GM23338 (cell line): ENCODE results near the gene GABRB3. TPM values are rescaled to one million over a fixed set of nuclear protein-coding genes. Genes with fewer than 3 reads are reported as not detected.

Experiments
- ATAC-seq: fragments of 200-7000 bp; cut with Tn5 transposase; 3 replicates; pipeline ENCODE4 v1.9.1; 2020
- DNase-seq: peaks from one replicate; pipeline ENCODE4 v3.0.0-alpha.2; 2015; ENCODE audit warnings: low spot score
- H2AFZ ChIP-seq: fragments of 200-600 bp; sonication (generic); 2 replicates; pipeline ENCODE4 v1.8.0; 2016; ENCODE audit warnings: antibody characterized with exemption, mild to moderate bottlenecking, moderate library complexity
- H3F3A ChIP-seq: fragments of 200-600 bp; sonication (generic); replicated peaks from 2 replicates; pipeline ENCODE4 v1.8.0; 2017; ENCODE audit warnings: antibody characterized with exemption, mixed run types, low read depth
- H3K27ac ChIP-seq: fragments of 200-600 bp; sonication (generic); 2 replicates; pipeline ENCODE4 v1.6.1; 2016; ENCODE audit warnings: low read depth
- H3K27me3 ChIP-seq: fragments of 200-600 bp; sonication (generic); 2 replicates; pipeline ENCODE4 v1.8.0; 2016; ENCODE audit warnings: mild to moderate bottlenecking, mixed run types, moderate library complexity; ENCODE audit not compliant: insufficient read depth
- H3K36me3 ChIP-seq: fragments of 200-600 bp; sonication (generic); 2 replicates; pipeline ENCODE4 v1.8.0; 2016; ENCODE audit warnings: mild to moderate bottlenecking; ENCODE audit not compliant: insufficient read depth
- H3K4me1 ChIP-seq: fragments of 200-600 bp; sonication (generic); 2 replicates; pipeline ENCODE4 v1.8.0; 2016; ENCODE audit warnings: mild to moderate bottlenecking, moderate library complexity; ENCODE audit not compliant: insufficient read depth
- H3K4me2 ChIP-seq: fragments of 200-600 bp; sonication (generic); 2 replicates; pipeline ENCODE4 v1.7.1; 2017; ENCODE audit warnings: mixed run types
- H3K4me3 ChIP-seq: fragments of 200-600 bp; sonication (generic); 2 replicates; pipeline ENCODE4 v1.6.1; 2016; ENCODE audit warnings: mixed run types
- H3K79me2 ChIP-seq: fragments of 200-600 bp; sonication (generic); replicated peaks from 2 replicates; pipeline ENCODE4 v1.8.0; 2017; ENCODE audit warnings: mild to moderate bottlenecking; ENCODE audit not compliant: insufficient read depth
- H3K9me2 ChIP-seq: fragments of 200-600 bp; sonication (generic); 2 replicates; pipeline ENCODE4 v1.8.0; 2017; ENCODE audit not compliant: insufficient read depth
- H4K20me1 ChIP-seq: fragments of 200-600 bp; sonication (generic); replicated peaks from 2 replicates; pipeline ENCODE4 v1.8.0; 2017; ENCODE audit warnings: mild to moderate bottlenecking; ENCODE audit not compliant: insufficient read depth
- H3K27ac Mint-ChIP-seq: 2 replicates; pipeline ENCODE4 v1.8.0; 2020; ENCODE audit warnings: inconsistent platforms, mild to moderate bottlenecking, moderate library complexity, mixed read lengths
- H3K27me3 Mint-ChIP-seq: 3 replicates; pipeline ENCODE4 v1.8.0; 2022; ENCODE audit warnings: low read depth, mild to moderate bottlenecking, moderate library complexity, mixed read lengths, inconsistent platforms; ENCODE audit not compliant: insufficient read depth, poor library complexity
- H3K36me3 Mint-ChIP-seq: 3 replicates; pipeline ENCODE4 v1.8.0; 2021; ENCODE audit warnings: low read depth, mild to moderate bottlenecking, inconsistent platforms, moderate library complexity, mixed read lengths
- H3K4me1 Mint-ChIP-seq: 3 replicates; pipeline ENCODE4 v1.8.0; 2020; ENCODE audit warnings: mild to moderate bottlenecking, inconsistent platforms, mixed read lengths
- H3K4me3 Mint-ChIP-seq: 3 replicates; pipeline ENCODE4 v1.8.0; 2021; ENCODE audit warnings: moderate library complexity, mild to moderate bottlenecking, inconsistent platforms, mixed read lengths
- H3K9me3 Mint-ChIP-seq: 3 replicates; pipeline ENCODE4 v1.8.0; 2020; ENCODE audit warnings: moderate library complexity, mild to moderate bottlenecking, inconsistent platforms, mixed read lengths
- CTCF ChIP-seq, 2 experiments: fragments of 200-600 bp in 1 of 2; sonication (generic) in 1 of 2; conservative IDR thresholded peaks; 2 replicates each; pipeline versions ENCODE4 v1.5.1 to v1.6.1; 2016 to 2017; ENCODE audit warnings: antibody characterized with exemption in 2 of 2, low read depth in 2 of 2, mild to moderate bottlenecking in 2 of 2, moderate library complexity in 1 of 2
- EZH2phosphoT487 ChIP-seq: fragments of 200-600 bp; sonication (generic); IDR thresholded peaks from one replicate; pipeline ENCODE4 v1.8.1; 2018; ENCODE audit warnings: antibody characterized with exemption; ENCODE audit not compliant: unreplicated experiment
- REST ChIP-seq: IDR thresholded peaks from one replicate; pipeline ENCODE4 v1.6.1; 2018; ENCODE audit warnings: antibody characterized with exemption; ENCODE audit not compliant: unreplicated experiment
- STAT1 ChIP-seq: IDR thresholded peaks from one replicate; pipeline ENCODE4 v1.6.1; 2016; ENCODE audit warnings: antibody characterized with exemption; ENCODE audit not compliant: unreplicated experiment
- ZNF462 ChIP-seq: fragments of 250-450 bp; sonication (Bioruptor Pico); IDR thresholded peaks from 2 replicates; pipeline ENCODE4 v1.5.0; 2020; ENCODE audit warnings: mild to moderate bottlenecking, moderate library complexity
- polyA plus RNA-seq: library from polyadenylated mRNA; unstranded; fragments of >200 nt; fragmentation: Nextera tagmentation; extraction: Ambion mirVana; gene quantifications from 2 replicates; pipeline ENCODE4 v1.2.1, GENCODE V29; 2016
- total RNA-seq: library from RNA; depleted of rRNA; stranded (reverse); fragments of >200 nt; shearing (Covaris generic); gene quantifications from 2 replicates; pipeline ENCODE4 v1.2.3, GENCODE V29; 2014

The GABRB3 gene
- total and polyA plus RNA-seq, 2 experiments from 2014 or later: 56.5 to 131 TPM

GRCh38 chr15:26729030-26729429, 43.8 kb downstream of the GABRB3 start:
- Histone ChIP-seq H2AFZ (no peak overlapping the region), H3K79me2 (peaks cover 100% of the 10 kb centered on the region), H3K4me1 (peaks cover 36% of the 10 kb centered on the region), H3K4me3 (no peak overlapping the region), H4K20me1 (peaks cover 18% of the 10 kb centered on the region), H3K4me2 (no peak overlapping the region), H3F3A (no peaks in the 10 kb centered on the region; the same call in 1 of the 2 replicates), H3K27me3 (no peaks in the 10 kb centered on the region), H3K9me2 (0 out of 2 replicates have a peak, but pooled peaks cover 5% of the 10 kb centered on the region), H3K27ac (no peak overlapping the region), H3K36me3 (peaks cover 12% of the 10 kb centered on the region)
- Mint-ChIP-seq H3K36me3 (peaks cover 33% of the 10 kb centered on the region), H3K9me3 (peaks cover 20% of the 10 kb centered on the region), H3K27ac (peak overlapping the region; percentile 36; the same call in 1 of the 2 replicates), H3K4me3 (no peak overlapping the region), H3K27me3 (no peaks in the 10 kb centered on the region), H3K4me1 (peaks cover 61% of the 10 kb centered on the region)
- ATAC-seq (peak; percentile 62), DNase-seq (no peak)
- no peak for TF ChIP-seq EZH2phosphoT487
- peak in 1 of 2 experiments; percentile 53; a peak in 2 of 4 replicates for TF ChIP-seq CTCF (conservative IDR thresholded peaks at IDR 0.05; ENCODE audit: low read depth in 2 of 2)

GRCh38 chr15:26724381-26725150, 48.3 kb downstream of the GABRB3 start:
- Histone ChIP-seq H3K27ac (no peak overlapping the region), H3K4me2 (no peak overlapping the region), H3K4me1 (peaks cover 63% of the 10 kb centered on the region), H3K4me3 (no peak overlapping the region), H3K9me2 (no peaks in the 10 kb centered on the region), H2AFZ (no peak overlapping the region), H3F3A (peaks cover 19% of the 10 kb centered on the region), H4K20me1 (peaks cover 5% of the 10 kb centered on the region), H3K79me2 (peaks cover 77% of the 10 kb centered on the region), H3K27me3 (no peaks in the 10 kb centered on the region), H3K36me3 (no peaks in the 10 kb centered on the region)
- Mint-ChIP-seq H3K4me3 (no peak overlapping the region), H3K27ac (no peak overlapping the region), H3K9me3 (no peaks in the 10 kb centered on the region), H3K36me3 (peaks cover 1% of the 10 kb centered on the region; the same call in 2 of the 3 replicates), H3K4me1 (peaks cover 81% of the 10 kb centered on the region), H3K27me3 (peaks cover 3% of the 10 kb centered on the region)
- ATAC-seq: no peak
- DNase-seq: no peak
- TF ChIP-seq CTCF (conservative IDR thresholded peaks at IDR 0.05; ENCODE audit: low read depth in 2 of 2) (no peak), REST (no peak), EZH2phosphoT487 (no peak), STAT1 (no peak), ZNF462 (CRISPR knock-in tag) (no peak)
